HepG2 (cell line): ENCODE results near the gene GKN1. TPM values are rescaled to one million over a fixed set of nuclear protein-coding genes. Genes with fewer than 3 reads are reported as not detected.
A peak's percentile ranks its signal among the peaks of the same experiment; 100 is the strongest.

Experiments
- GABPA ChIP-seq, 2 experiments: IDR thresholded peaks; 2 replicates each; pipeline ENCODE4 v1.6.1; 2011 to 2016; ENCODE audit warnings: low read depth in 2 of 2, low read length in 1 of 2, missing biosample characterization in 1 of 2, missing genetic modification characterization in 1 of 2
- KDM6A ChIP-seq: IDR thresholded peaks from 2 replicates; pipeline ENCODE4 v1.6.1; 2016; ENCODE audit warnings: low read depth
- MAZ ChIP-seq, 2 experiments: sonication (generic) in 1 of 2; formaldehyde crosslinking in 1 of 2; IDR thresholded peaks; 2 replicates each; pipeline versions ENCODE4 v1.5.0 to v1.6.1; 2012 to 2020; ENCODE audit warnings: low read depth in 2 of 2, mild to moderate bottlenecking in 2 of 2, borderline replicate concordance in 1 of 2, improper control_type of control experiment in 1 of 2, low read length in 1 of 2, missing genetic modification reagents in 1 of 2, moderate library complexity in 1 of 2
- MTA3 ChIP-seq: sonication (generic); formaldehyde crosslinking; IDR thresholded peaks from 2 replicates; pipeline ENCODE4 v1.4.0; 2020; ENCODE audit warnings: missing genetic modification reagents
- SKI ChIP-seq: fragments of 450-650 bp; IDR thresholded peaks from one replicate; pipeline ENCODE4 v1.6.1; 2018; ENCODE audit warnings: mild to moderate bottlenecking; ENCODE audit not compliant: partially characterized antibody
- TBX2 ChIP-seq: sonication (generic); formaldehyde crosslinking; IDR thresholded peaks from 2 replicates; pipeline ENCODE4 v1.5.0; 2020; ENCODE audit warnings: missing genetic modification reagents, mild to moderate bottlenecking, borderline replicate concordance
- TCF7L2 ChIP-seq: IDR thresholded peaks from 2 replicates; pipeline ENCODE4 v1.6.1; 2011; ENCODE audit warnings: mild to moderate bottlenecking, low read depth, low read length, moderate library complexity
- TFDP1 ChIP-seq: IDR thresholded peaks from 2 replicates; pipeline ENCODE4 v1.6.1; 2016; ENCODE audit warnings: missing compliant biosample characterization, missing genetic modification reagents, borderline replicate concordance
- UBTF ChIP-seq: sonication (generic); formaldehyde crosslinking; IDR thresholded peaks from 2 replicates; pipeline ENCODE4 v1.4.0; 2020; ENCODE audit warnings: mild to moderate bottlenecking, missing genetic modification reagents
- ZFP91 ChIP-seq: sonication (generic); formaldehyde crosslinking; IDR thresholded peaks from 2 replicates; pipeline ENCODE4 v1.9.0; 2022; ENCODE audit warnings: missing genetic modification reagents, mild to moderate bottlenecking, borderline replicate concordance
- ZNF326 ChIP-seq: sonication (generic); formaldehyde crosslinking; IDR thresholded peaks from 2 replicates; pipeline ENCODE4 v1.4.0; 2020; ENCODE audit warnings: missing genetic modification reagents, borderline replicate concordance
- ZNF446 ChIP-seq: sonication (generic); formaldehyde crosslinking; IDR thresholded peaks from 2 replicates; pipeline ENCODE4 v1.5.0; 2020; ENCODE audit warnings: mild to moderate bottlenecking, missing genetic modification reagents
- ZNF512B ChIP-seq: sonication (generic); formaldehyde crosslinking; IDR thresholded peaks from 2 replicates; pipeline ENCODE4 v1.5.1; 2020; ENCODE audit warnings: missing genetic modification reagents, mild to moderate bottlenecking, borderline replicate concordance
- ZNF605 ChIP-seq: sonication (generic); formaldehyde crosslinking; IDR thresholded peaks from 2 replicates; pipeline ENCODE4 v1.8.0; 2022; ENCODE audit warnings: mild to moderate bottlenecking, missing genetic modification reagents
- ZNF788 ChIP-seq: sonication (generic); formaldehyde crosslinking; IDR thresholded peaks from 2 replicates; pipeline ENCODE4 v1.5.0; 2020; ENCODE audit warnings: mild to moderate bottlenecking, missing genetic modification reagents, borderline replicate concordance
- polyA plus RNA-seq, 8 experiments: library from polyadenylated mRNA; depleted of rRNA in 3 of 8; stranded (reverse) in 7 of 8; unstranded in 1 of 8; fragments of >200 nt; fragmentation: Illumina TruSeq in 4 of 8; extraction: Trizol in 4 of 8; gene quantifications; 2 replicates each; pipeline versions ENCODE4 v1.2.1 to v1.2.3, GENCODE V29; 2011 to 2016; ENCODE audit warnings: low read depth in 4 of 8, missing spikeins in 1 of 8, mixed read lengths in 1 of 8; ENCODE audit not compliant: insufficient read depth in 1 of 8
- total RNA-seq, 5 experiments: library from RNA; depleted of rRNA; stranded (reverse); fragments of >200 nt; fragmentation: Illumina TruSeq; extraction: Trizol; gene quantifications; 2 replicates each; pipeline ENCODE4 v1.2.3, GENCODE V29; 2016; ENCODE audit warnings: low read depth in 1 of 5
- TF ChIP-seq, protein P1 (sequence below): sonication (generic); formaldehyde crosslinking; IDR thresholded peaks from 2 replicates; pipeline ENCODE4 v1.5.0; 2020; ENCODE audit warnings: missing genetic modification reagents

GKN1 gene
- total and polyA plus RNA-seq, 2 of the 13 experiments (the other 11 are each of a cell fraction or from before 2014, with no cell fraction given), result not detected

- TF ChIP-seq UBTF, result peak; percentile 86
- peak; percentile 44; the same call in 1 of the 2 replicates for TF ChIP-seq TBX2 (CRISPR knock-in tag)
- TF ChIP-seq ZNF326, result no peak
- TF ChIP-seq MAZ (IDR thresholded peaks at IDR 0.05; ENCODE audit: borderline replicate concordance, low read depth, low read length), result no peak; the same call in 1 of the 2 replicates
- TF ChIP-seq MAZ (CRISPR knock-in tag; IDR thresholded peaks at IDR 0.05; ENCODE audit: low read depth), result 0 out of 2 replicates have a peak, but pooled peaks have one; percentile 37
- TF ChIP-seq ZNF512B (CRISPR knock-in tag), result peak; percentile 59; the same call in 1 of the 2 replicates
- no peak for TF ChIP-seq MTA3
- peak; percentile 75; the same call in 1 of the 2 replicates for TF ChIP-seq ZFP91 (CRISPR knock-in tag)
- no peak for TF ChIP-seq ZNF788 (CRISPR knock-in tag)
- no peak for TF ChIP-seq TCF7L2
- TF ChIP-seq SKI, result no peak
- TF ChIP-seq ZNF605 (CRISPR knock-in tag), result peak; percentile 92; the same call in 1 of the 2 replicates
- TF ChIP-seq ZNF446 (CRISPR knock-in tag), result peak; percentile 70; the same call in 1 of the 2 replicates
- no peak for TF ChIP-seq TFDP1 (CRISPR knock-in tag)
- no peak for TF ChIP-seq KDM6A (CRISPR knock-in tag)
- TF ChIP-seq, protein P1, sequence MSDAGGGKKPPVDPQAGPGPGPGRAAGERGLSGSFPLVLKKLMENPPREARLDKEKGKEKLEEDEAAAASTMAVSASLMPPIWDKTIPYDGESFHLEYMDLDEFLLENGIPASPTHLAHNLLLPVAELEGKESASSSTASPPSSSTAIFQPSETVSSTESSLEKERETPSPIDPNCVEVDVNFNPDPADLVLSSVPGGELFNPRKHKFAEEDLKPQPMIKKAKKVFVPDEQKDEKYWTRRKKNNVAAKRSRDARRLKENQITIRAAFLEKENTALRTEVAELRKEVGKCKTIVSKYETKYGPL (CRISPR knock-in tag), result no peak
- TF ChIP-seq GABPA (IDR thresholded peaks at IDR 0.05; ENCODE audit: low read depth, low read length), result peak; percentile 63
- peak; percentile 90 for TF ChIP-seq GABPA (CRISPR knock-in tag; IDR thresholded peaks at IDR 0.05; ENCODE audit: low read depth)
Measured at GRCh38 chr2:69013142-69013839, 38.9 kb downstream of the GKN1 start, which contains the start of gene ANTXR1 (continued).
